Prostate gland (tissue), 2 donors: ENCODE data around the gene EXD1. TPM values are rescaled to one million over a fixed set of nuclear protein-coding genes. Genes with fewer than 3 reads are reported as not detected.

Experiments used
- DNase-seq: peaks from one replicate; pipeline ENCODE4 v3.0.0-alpha.2; 2019; ENCODE audit warnings: low spot score
- H3K27ac ChIP-seq, 2 donors: fragments of 200-600 bp; sonication (generic); 2 replicates each; pipeline ENCODE4 v1.5.1; 2017 to 2019
- H3K27me3 ChIP-seq: fragments of 200-600 bp; sonication (generic); replicated peaks from 2 replicates; pipeline ENCODE4 v1.5.1; 2019; ENCODE audit not compliant: insufficient read depth
- H3K36me3 ChIP-seq, 2 donors: fragments of 200-600 bp; sonication (generic); 1 replicate in 1 of 2; 2 replicates in 1 of 2; pipeline versions ENCODE4 v1.5.1 to v1.8.1; 2017 to 2019
- H3K4me1 ChIP-seq: fragments of 200-600 bp; sonication (generic); replicated peaks from 2 replicates; pipeline ENCODE4 v1.5.1; 2019
- H3K4me3 ChIP-seq, 2 donors: fragments of 200-600 bp; sonication (generic); 2 replicates each; pipeline ENCODE4 v1.5.1; 2017 to 2019
- H3K9me3 ChIP-seq: fragments of 200-600 bp; sonication (generic); 2 replicates; pipeline ENCODE4 v1.5.1; 2017
- POLR2A ChIP-seq: fragments of 450-650 bp; IDR thresholded peaks from one replicate; pipeline ENCODE4 v1.6.1; 2016; ENCODE audit warnings: antibody characterized with exemption, mild to moderate bottlenecking
- POLR2AphosphoS5 ChIP-seq: sonication (generic); formaldehyde crosslinking; IDR thresholded peaks from one replicate; pipeline ENCODE4 v1.6.1; 2017; ENCODE audit warnings: antibody characterized with exemption
- WGBS: methylation state at CpG from one replicate; pipeline ENCODE4 v1.1.5; 2018; 5-methylcytosine and 5-hydroxymethylcytosine counted together
- intact Hi-C: fragments of 100-400 bp; cut with DNase I; formaldehyde crosslinking; loops from one replicate; pipeline ENCODE4 v1.14.2; 2022
- total RNA-seq, 2 donors: library from RNA; depleted of rRNA; stranded (reverse); fragments of >200 nt; gene quantifications; one replicate each; pipeline ENCODE4 v1.1.0, GENCODE V29; 2016
- TF ChIP-seq, protein P1 (sequence below), 4 experiments: fragments of 200-600 bp in 2 of 4; fragments of 450-650 bp in 2 of 4; sonication (generic) in 2 of 4; IDR thresholded peaks; 1 replicate in 3 of 4; 2 replicates in 1 of 4; pipeline ENCODE4 v1.5.1; 2016 to 2019; ENCODE audit warnings: antibody characterized with exemption in 4 of 4, mild to moderate bottlenecking in 2 of 4, moderate library complexity in 2 of 4

EXD1 gene
- total RNA-seq, 2 donors from 2014 or later = 5.3 TPM; not detected in 1

- no peaks in the 10 kb centered on the region for H3K36me3 ChIP-seq
- WGBS = 69% methylated on average over 10 of the region's 10 CpGs
- H3K27ac ChIP-seq = no peak overlapping the region
- H3K4me1 ChIP-seq = no peaks in the 10 kb centered on the region
- TF ChIP-seq, protein P1, sequence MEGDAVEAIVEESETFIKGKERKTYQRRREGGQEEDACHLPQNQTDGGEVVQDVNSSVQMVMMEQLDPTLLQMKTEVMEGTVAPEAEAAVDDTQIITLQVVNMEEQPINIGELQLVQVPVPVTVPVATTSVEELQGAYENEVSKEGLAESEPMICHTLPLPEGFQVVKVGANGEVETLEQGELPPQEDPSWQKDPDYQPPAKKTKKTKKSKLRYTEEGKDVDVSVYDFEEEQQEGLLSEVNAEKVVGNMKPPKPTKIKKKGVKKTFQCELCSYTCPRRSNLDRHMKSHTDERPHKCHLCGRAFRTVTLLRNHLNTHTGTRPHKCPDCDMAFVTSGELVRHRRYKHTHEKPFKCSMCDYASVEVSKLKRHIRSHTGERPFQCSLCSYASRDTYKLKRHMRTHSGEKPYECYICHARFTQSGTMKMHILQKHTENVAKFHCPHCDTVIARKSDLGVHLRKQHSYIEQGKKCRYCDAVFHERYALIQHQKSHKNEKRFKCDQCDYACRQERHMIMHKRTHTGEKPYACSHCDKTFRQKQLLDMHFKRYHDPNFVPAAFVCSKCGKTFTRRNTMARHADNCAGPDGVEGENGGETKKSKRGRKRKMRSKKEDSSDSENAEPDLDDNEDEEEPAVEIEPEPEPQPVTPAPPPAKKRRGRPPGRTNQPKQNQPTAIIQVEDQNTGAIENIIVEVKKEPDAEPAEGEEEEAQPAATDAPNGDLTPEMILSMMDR (IDR thresholded peaks at IDR 0.05) = no peak
- no peak for TF ChIP-seq POLR2A
- no peak for TF ChIP-seq POLR2AphosphoS5
- intact Hi-C loops = no loop called here
- no peak for DNase-seq
- H3K9me3 ChIP-seq = no peaks in the 10 kb centered on the region
- no peak overlapping the region for H3K4me3 ChIP-seq
- no peaks in the 10 kb centered on the region for H3K27me3 ChIP-seq
Observed at GRCh38 chr15:41133454-41133853, 97.1 kb downstream of the EXD1 start.

Other genes with a start within 250 kb of the EXD1 start
- 10 to 100 TPM; 23.0 to 51.2 TPM for gene INO80, start 114.5 kb downstream of the EXD1 start, total RNA-seq
- 100 to 1,000 TPM in 1 of 2 donors, 10 to 100 TPM in 1; 97.0 to 174 TPM for gene CHP1, start 511 bp upstream of the EXD1 start, total RNA-seq
- 1 to 10 TPM; 1.1 to 4.6 TPM for gene OIP5, start 101.8 kb upstream of the EXD1 start, total RNA-seq
- gene NUSAP1, start 102.1 kb upstream of the EXD1 start, total RNA-seq = 10 to 100 TPM in 1 of 2 donors, 1 to 10 TPM in 1; 3.9 to 28.2 TPM
- gene NDUFAF1, start 171.7 kb upstream of the EXD1 start, total RNA-seq = 10 to 100 TPM; 20.1 to 23.1 TPM
- 10 to 100 TPM; 23.8 to 52.4 TPM for gene RTF1, start 186.3 kb upstream of the EXD1 start, total RNA-seq